ENCODE measurements around the gene MDN1. TPM values are rescaled to one million over a fixed set of nuclear protein-coding genes. Genes with fewer than 3 reads are reported as not detected.
"Not testable (repeated sequence)": the region's sequence is repeated elsewhere in the genome, so short reads cannot be mapped to it uniquely, and the experiment has no call there.

The MDN1 gene
- total RNA-seq, 1 donor from 2014 or later: 61.7 TPM

- H3K27me3 Mint-ChIP-seq (ENCODE audit: low read depth); DNase-seq (ENCODE audit: low spot score); H3K9me3 Mint-ChIP-seq; H3K4me1 Mint-ChIP-seq (ENCODE audit: low read depth); H3K4me3 Mint-ChIP-seq (ENCODE audit: low read depth); H3K27ac Mint-ChIP-seq; intact Hi-C loops (cut with micrococcal nuclease): not testable (repeated sequence)
- H3K36me3 Mint-ChIP-seq (ENCODE audit: low read depth): peaks cover 85% of the 10 kb centered on the region
Observed at GRCh38 chr6:89783293-89783692, 36.3 kb downstream of the MDN1 start.

GRCh38 chr6:89782222-89782621, 37.4 kb downstream of the MDN1 start:
- Mint-ChIP-seq H3K4me3 (ENCODE audit: low read depth) (no peak overlapping the region), H3K36me3 (ENCODE audit: low read depth) (peaks cover 81% of the 10 kb centered on the region), H3K27me3 (ENCODE audit: low read depth) (no peaks in the 10 kb centered on the region), H3K9me3 (peaks cover 6% of the 10 kb centered on the region), H3K27ac (no peak overlapping the region), H3K4me1 (ENCODE audit: low read depth) (no peaks in the 10 kb centered on the region)
- intact Hi-C loops (cut with micrococcal nuclease): no loop called here
- DNase-seq (ENCODE audit: low spot score): no peak

- H3K36me3 Mint-ChIP-seq (ENCODE audit: low read depth): peaks cover 85% of the 10 kb centered on the region
- no peak overlapping the region for H3K27ac Mint-ChIP-seq
- no peaks in the 10 kb centered on the region for H3K4me1 Mint-ChIP-seq (ENCODE audit: low read depth)
- H3K4me3 Mint-ChIP-seq (ENCODE audit: low read depth): no peak overlapping the region
- no peaks in the 10 kb centered on the region for H3K27me3 Mint-ChIP-seq (ENCODE audit: low read depth)
- DNase-seq (ENCODE audit: low spot score): no peak
- peaks cover 6% of the 10 kb centered on the region for H3K9me3 Mint-ChIP-seq
- intact Hi-C loops (cut with micrococcal nuclease): no loop called here
Observed at GRCh38 chr6:89781070-89782034, 38.2 kb downstream of the MDN1 start.

GRCh38 chr6:89777455-89777854, 42.1 kb downstream of the MDN1 start:
- peaks cover 81% of the 10 kb centered on the region for H3K36me3 Mint-ChIP-seq (ENCODE audit: low read depth)
- H3K27me3 Mint-ChIP-seq (ENCODE audit: low read depth): no peaks in the 10 kb centered on the region
- no peaks in the 10 kb centered on the region for H3K4me1 Mint-ChIP-seq (ENCODE audit: low read depth)
- intact Hi-C loops (cut with micrococcal nuclease): no loop called here
- no peaks in the 10 kb centered on the region for H3K9me3 Mint-ChIP-seq
- H3K27ac Mint-ChIP-seq: no peak overlapping the region
- H3K4me3 Mint-ChIP-seq (ENCODE audit: low read depth): no peak overlapping the region
- no peak for DNase-seq (ENCODE audit: low spot score)

GRCh38 chr6:89776583-89777233, 42.9 kb downstream of the MDN1 start:
- no peaks in the 10 kb centered on the region for H3K27me3 Mint-ChIP-seq (ENCODE audit: low read depth)
- no peak overlapping the region for H3K27ac Mint-ChIP-seq
- H3K36me3 Mint-ChIP-seq (ENCODE audit: low read depth): peaks cover 77% of the 10 kb centered on the region
- no peaks in the 10 kb centered on the region for H3K9me3 Mint-ChIP-seq
- no peak overlapping the region for H3K4me3 Mint-ChIP-seq (ENCODE audit: low read depth)
- H3K4me1 Mint-ChIP-seq (ENCODE audit: low read depth): no peaks in the 10 kb centered on the region
- intact Hi-C loops (cut with micrococcal nuclease): no loop called here
- no peak for DNase-seq (ENCODE audit: low spot score)

- DNase-seq (ENCODE audit: low spot score): no peak
- H3K27ac Mint-ChIP-seq: no peak overlapping the region
- peaks cover 73% of the 10 kb centered on the region for H3K36me3 Mint-ChIP-seq (ENCODE audit: low read depth)
- intact Hi-C loops (cut with micrococcal nuclease): no loop called here
- H3K9me3 Mint-ChIP-seq: no peaks in the 10 kb centered on the region
- H3K4me1 Mint-ChIP-seq (ENCODE audit: low read depth): no peaks in the 10 kb centered on the region
- no peaks in the 10 kb centered on the region for H3K27me3 Mint-ChIP-seq (ENCODE audit: low read depth)
- no peak overlapping the region for H3K4me3 Mint-ChIP-seq (ENCODE audit: low read depth)
Observed at GRCh38 chr6:89775150-89775549, 44.4 kb downstream of the MDN1 start.

- no peak for DNase-seq (ENCODE audit: low spot score)
- H3K4me1 Mint-ChIP-seq (ENCODE audit: low read depth): no peaks in the 10 kb centered on the region
- no peak overlapping the region for H3K27ac Mint-ChIP-seq
- no peaks in the 10 kb centered on the region for H3K9me3 Mint-ChIP-seq
- no peak overlapping the region for H3K4me3 Mint-ChIP-seq (ENCODE audit: low read depth)
- no peaks in the 10 kb centered on the region for H3K27me3 Mint-ChIP-seq (ENCODE audit: low read depth)
- peaks cover 60% of the 10 kb centered on the region for H3K36me3 Mint-ChIP-seq (ENCODE audit: low read depth)
- intact Hi-C loops (cut with micrococcal nuclease): no loop called here
Observed at GRCh38 chr6:89769572-89769971, 50.0 kb downstream of the MDN1 start.

GRCh38 chr6:89768324-89768723, 51.3 kb downstream of the MDN1 start:
- intact Hi-C loops (cut with micrococcal nuclease): no loop called here
- Mint-ChIP-seq H3K9me3 (no peaks in the 10 kb centered on the region), H3K27me3 (ENCODE audit: low read depth) (no peaks in the 10 kb centered on the region), H3K27ac (no peak overlapping the region), H3K4me1 (ENCODE audit: low read depth) (no peaks in the 10 kb centered on the region), H3K4me3 (ENCODE audit: low read depth) (no peak overlapping the region), H3K36me3 (ENCODE audit: low read depth) (peaks cover 56% of the 10 kb centered on the region)
- no peak for DNase-seq (ENCODE audit: low spot score)

- no peak overlapping the region for H3K4me3 Mint-ChIP-seq (ENCODE audit: low read depth)
- intact Hi-C loops (cut with micrococcal nuclease): no loop called here
- H3K27me3 Mint-ChIP-seq (ENCODE audit: low read depth): no peaks in the 10 kb centered on the region
- peaks cover 47% of the 10 kb centered on the region for H3K36me3 Mint-ChIP-seq (ENCODE audit: low read depth)
- no peak overlapping the region for H3K27ac Mint-ChIP-seq
- H3K9me3 Mint-ChIP-seq: no peaks in the 10 kb centered on the region
- H3K4me1 Mint-ChIP-seq (ENCODE audit: low read depth): no peaks in the 10 kb centered on the region
- DNase-seq (ENCODE audit: low spot score): no peak
Observed at GRCh38 chr6:89763550-89763949, 56.0 kb downstream of the MDN1 start.

GRCh38 chr6:89758830-89759229, 60.8 kb downstream of the MDN1 start:
- H3K4me3 Mint-ChIP-seq (ENCODE audit: low read depth): no peak overlapping the region
- H3K27me3 Mint-ChIP-seq (ENCODE audit: low read depth): no peaks in the 10 kb centered on the region
- peaks cover 5% of the 10 kb centered on the region for H3K4me1 Mint-ChIP-seq (ENCODE audit: low read depth)
- DNase-seq (ENCODE audit: low spot score): no peak
- H3K27ac Mint-ChIP-seq: no peak overlapping the region
- intact Hi-C loops (cut with micrococcal nuclease): no loop called here
- H3K36me3 Mint-ChIP-seq (ENCODE audit: low read depth): peaks cover 51% of the 10 kb centered on the region
- H3K9me3 Mint-ChIP-seq: no peaks in the 10 kb centered on the region

- Mint-ChIP-seq H3K9me3 (no peaks in the 10 kb centered on the region), H3K36me3 (ENCODE audit: low read depth) (peaks cover 76% of the 10 kb centered on the region), H3K27me3 (ENCODE audit: low read depth) (no peaks in the 10 kb centered on the region), H3K27ac (no peak overlapping the region), H3K4me1 (ENCODE audit: low read depth) (no peaks in the 10 kb centered on the region), H3K4me3 (ENCODE audit: low read depth) (no peak overlapping the region)
- intact Hi-C loops (cut with micrococcal nuclease): no loop called here
- DNase-seq (ENCODE audit: low spot score): no peak
Observed at GRCh38 chr6:89750338-89750737, 69.3 kb downstream of the MDN1 start.

- Mint-ChIP-seq H3K27me3 (ENCODE audit: low read depth) (no peaks in the 10 kb centered on the region), H3K36me3 (ENCODE audit: low read depth) (peaks cover 74% of the 10 kb centered on the region), H3K27ac (no peak overlapping the region), H3K4me1 (ENCODE audit: low read depth) (no peaks in the 10 kb centered on the region), H3K4me3 (ENCODE audit: low read depth) (no peak overlapping the region), H3K9me3 (no peaks in the 10 kb centered on the region)
- no peak for DNase-seq (ENCODE audit: low spot score)
- intact Hi-C loops (cut with micrococcal nuclease): no loop called here
Observed at GRCh38 chr6:89749918-89750317, 69.7 kb downstream of the MDN1 start.

GRCh38 chr6:89745716-89746115, 73.9 kb downstream of the MDN1 start:
- no peaks in the 10 kb centered on the region for H3K4me1 Mint-ChIP-seq (ENCODE audit: low read depth)

More at GRCh38 chr6:89745716-89746115, 73.9 kb downstream of the MDN1 start:
- no peak for DNase-seq (ENCODE audit: low spot score)
- H3K27me3 Mint-ChIP-seq (ENCODE audit: low read depth): no peaks in the 10 kb centered on the region
- no peaks in the 10 kb centered on the region for H3K9me3 Mint-ChIP-seq
- peaks cover 77% of the 10 kb centered on the region for H3K36me3 Mint-ChIP-seq (ENCODE audit: low read depth)
- intact Hi-C loops (cut with micrococcal nuclease): no loop called here
- no peak overlapping the region for H3K27ac Mint-ChIP-seq
- H3K4me3 Mint-ChIP-seq (ENCODE audit: low read depth): no peak overlapping the region

All from activated T-helper 2 cell treated with anti-CD3 and anti-CD28 coated beads, Interferon-gamma antibody, Interleukin-2, Interleukin-4, amounts not matched to agents 10 μg/mL and 5 μg/mL and 100 μg/mL, durations not matched to agents 14 hours and 24 hours and 36 hours (primary cell).